ENCODE results near the gene LRRK1. TPM values are rescaled to one million over a fixed set of nuclear protein-coding genes. Genes with fewer than 3 reads are reported as not detected.

LRRK1 gene
- total RNA-seq, 1 donor from 2014 or later, result 4.2 TPM

GRCh38 chr15:101018450-101018849 is 99.3 kb downstream of the LRRK1 start:
- no peaks in the 10 kb centered on the region for H3K27me3 ChIP-seq (ENCODE audit: control insufficient read depth, insufficient read depth, low read length)
- DNase-seq (ENCODE audit: low read depth), result no peak
- TF ChIP-seq, protein P1, sequence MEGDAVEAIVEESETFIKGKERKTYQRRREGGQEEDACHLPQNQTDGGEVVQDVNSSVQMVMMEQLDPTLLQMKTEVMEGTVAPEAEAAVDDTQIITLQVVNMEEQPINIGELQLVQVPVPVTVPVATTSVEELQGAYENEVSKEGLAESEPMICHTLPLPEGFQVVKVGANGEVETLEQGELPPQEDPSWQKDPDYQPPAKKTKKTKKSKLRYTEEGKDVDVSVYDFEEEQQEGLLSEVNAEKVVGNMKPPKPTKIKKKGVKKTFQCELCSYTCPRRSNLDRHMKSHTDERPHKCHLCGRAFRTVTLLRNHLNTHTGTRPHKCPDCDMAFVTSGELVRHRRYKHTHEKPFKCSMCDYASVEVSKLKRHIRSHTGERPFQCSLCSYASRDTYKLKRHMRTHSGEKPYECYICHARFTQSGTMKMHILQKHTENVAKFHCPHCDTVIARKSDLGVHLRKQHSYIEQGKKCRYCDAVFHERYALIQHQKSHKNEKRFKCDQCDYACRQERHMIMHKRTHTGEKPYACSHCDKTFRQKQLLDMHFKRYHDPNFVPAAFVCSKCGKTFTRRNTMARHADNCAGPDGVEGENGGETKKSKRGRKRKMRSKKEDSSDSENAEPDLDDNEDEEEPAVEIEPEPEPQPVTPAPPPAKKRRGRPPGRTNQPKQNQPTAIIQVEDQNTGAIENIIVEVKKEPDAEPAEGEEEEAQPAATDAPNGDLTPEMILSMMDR (IDR thresholded peaks at IDR 0.05; ENCODE audit: insufficient read depth, low read length, severe bottlenecking), result no peak
- FAIRE-seq, result no peak
- no peak overlapping the region for H3K4me3 ChIP-seq (ENCODE audit: low read depth, low read length)
- peaks cover 12% of the 10 kb centered on the region for H3K36me3 ChIP-seq (ENCODE audit: control insufficient read depth, insufficient read depth, low read length)

GRCh38 chr15:101019366-101019896 is 100.3 kb downstream of the LRRK1 start:
- FAIRE-seq (no peak), DNase-seq (ENCODE audit: low read depth) (no peak)
- H3K27me3 ChIP-seq (ENCODE audit: control insufficient read depth, insufficient read depth, low read length), result no peaks in the 10 kb centered on the region
- H3K36me3 ChIP-seq (ENCODE audit: control insufficient read depth, insufficient read depth, low read length), result peaks cover 10% of the 10 kb centered on the region
- H3K4me3 ChIP-seq (ENCODE audit: low read depth, low read length), result no peak overlapping the region
- TF ChIP-seq, protein P1 (IDR thresholded peaks at IDR 0.05; ENCODE audit: insufficient read depth, low read length, severe bottlenecking), result no peak

GRCh38 chr15:101020451-101020850 is 101.3 kb downstream of the LRRK1 start:
- H3K27me3 ChIP-seq (ENCODE audit: control insufficient read depth, insufficient read depth, low read length), result no peaks in the 10 kb centered on the region
- TF ChIP-seq, protein P1 (IDR thresholded peaks at IDR 0.05; ENCODE audit: insufficient read depth, low read length, severe bottlenecking), result no peak
- H3K36me3 ChIP-seq (ENCODE audit: control insufficient read depth, insufficient read depth, low read length), result peaks cover 12% of the 10 kb centered on the region
- FAIRE-seq (no peak), DNase-seq (ENCODE audit: low read depth) (no peak)
- H3K4me3 ChIP-seq (ENCODE audit: low read depth, low read length), result no peak overlapping the region

- TF ChIP-seq, protein P1 (IDR thresholded peaks at IDR 0.05; ENCODE audit: insufficient read depth, low read length, severe bottlenecking), result no peak
- DNase-seq (ENCODE audit: low read depth), result no peak
- Histone ChIP-seq H3K27me3 (ENCODE audit: control insufficient read depth, insufficient read depth, low read length) (no peaks in the 10 kb centered on the region), H3K36me3 (ENCODE audit: control insufficient read depth, insufficient read depth, low read length) (peaks cover 11% of the 10 kb centered on the region), H3K4me3 (ENCODE audit: low read depth, low read length) (no peak overlapping the region)
- no peak for FAIRE-seq
These were observed 101.8 kb downstream of the LRRK1 start for GRCh38 chr15:101020945-101021344.

DNA sequence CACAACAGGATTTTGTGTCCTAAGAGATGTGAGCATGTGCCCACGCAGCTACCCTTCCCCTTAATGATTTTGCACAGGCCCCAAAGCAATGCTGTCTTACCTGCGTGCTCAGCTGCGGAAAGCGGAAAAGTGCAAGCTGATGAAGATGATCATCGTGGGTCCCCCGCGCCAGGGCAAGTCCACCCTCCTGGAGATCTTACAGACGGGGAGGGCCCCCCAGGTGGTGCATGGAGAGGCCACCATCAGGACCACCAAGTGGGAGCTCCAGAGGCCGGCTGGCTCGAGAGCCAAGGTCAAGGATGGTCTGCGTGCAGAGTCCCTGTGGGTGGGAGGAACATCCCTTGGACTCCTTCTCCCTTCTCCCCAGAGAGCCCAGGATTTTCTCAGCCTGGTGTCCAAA is 103.1 kb downstream of the LRRK1 start:
- FAIRE-seq (no peak), DNase-seq (ENCODE audit: low read depth) (no peak)
- Histone ChIP-seq H3K4me3 (ENCODE audit: low read depth, low read length) (no peak overlapping the region), H3K36me3 (ENCODE audit: control insufficient read depth, insufficient read depth, low read length) (peaks cover 10% of the 10 kb centered on the region), H3K27me3 (ENCODE audit: control insufficient read depth, insufficient read depth, low read length) (no peaks in the 10 kb centered on the region)
- TF ChIP-seq, protein P1 (IDR thresholded peaks at IDR 0.05; ENCODE audit: insufficient read depth, low read length, severe bottlenecking), result no peak

GRCh38 chr15:101022876-101023275 is 103.7 kb downstream of the LRRK1 start:
- peaks cover 10% of the 10 kb centered on the region for H3K36me3 ChIP-seq (ENCODE audit: control insufficient read depth, insufficient read depth, low read length)
- TF ChIP-seq, protein P1 (IDR thresholded peaks at IDR 0.05; ENCODE audit: insufficient read depth, low read length, severe bottlenecking), result no peak
- no peaks in the 10 kb centered on the region for H3K27me3 ChIP-seq (ENCODE audit: control insufficient read depth, insufficient read depth, low read length)
- no peak overlapping the region for H3K4me3 ChIP-seq (ENCODE audit: low read depth, low read length)
- FAIRE-seq (no peak), DNase-seq (ENCODE audit: low read depth) (no peak)

Data from bronchial epithelial cell (primary cell).